TTC549 (cell line): ENCODE results near the gene DEFB113.

Experiments used
- FAIRE-seq: peaks from 2 replicates; lab custom pipeline; 2012; peaks lifted over from hg19 to GRCh38; lab: Jason Lieb, UNC

The DEFB113 gene

DNA sequence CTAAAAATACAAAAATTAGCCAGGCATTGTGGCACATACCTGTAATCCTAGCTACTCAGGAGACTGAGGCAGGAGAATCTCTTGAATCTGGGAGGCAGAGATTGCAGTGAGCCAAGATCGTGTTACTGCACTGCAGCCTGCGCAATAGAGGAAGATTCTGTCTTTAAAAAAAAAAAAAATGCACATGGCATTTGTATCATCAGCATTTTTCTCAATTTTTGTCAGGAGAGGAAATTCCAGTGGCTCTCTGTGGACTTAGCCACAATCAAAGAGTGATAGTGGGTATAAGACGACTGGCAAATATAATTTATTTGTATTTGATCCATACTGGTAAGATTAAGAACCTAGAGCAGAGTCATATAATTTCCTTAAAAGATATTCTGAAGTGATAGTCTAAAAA, 34.0 kb downstream of the DEFB113 start:
- no peak for FAIRE-seq

DNA sequence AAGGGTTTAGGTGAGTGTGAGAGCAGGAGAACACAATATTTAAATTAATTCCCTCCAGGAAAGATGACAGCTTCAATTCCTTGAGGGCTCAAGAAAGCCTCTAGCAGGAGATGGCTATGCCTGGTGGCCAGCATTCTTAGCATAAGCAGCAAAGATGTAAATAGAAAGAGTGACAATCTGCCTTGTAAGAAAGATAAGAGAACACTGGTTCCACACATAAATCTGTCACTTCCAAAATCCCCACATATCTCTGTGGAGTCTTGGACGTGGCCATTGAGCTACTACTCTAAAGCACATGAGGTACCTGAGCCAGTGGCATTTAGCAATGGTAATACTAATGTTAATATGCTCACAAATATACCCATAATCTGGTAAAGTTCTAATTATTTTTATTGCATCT, 34.7 kb downstream of the DEFB113 start:
- FAIRE-seq: no peak

DNA sequence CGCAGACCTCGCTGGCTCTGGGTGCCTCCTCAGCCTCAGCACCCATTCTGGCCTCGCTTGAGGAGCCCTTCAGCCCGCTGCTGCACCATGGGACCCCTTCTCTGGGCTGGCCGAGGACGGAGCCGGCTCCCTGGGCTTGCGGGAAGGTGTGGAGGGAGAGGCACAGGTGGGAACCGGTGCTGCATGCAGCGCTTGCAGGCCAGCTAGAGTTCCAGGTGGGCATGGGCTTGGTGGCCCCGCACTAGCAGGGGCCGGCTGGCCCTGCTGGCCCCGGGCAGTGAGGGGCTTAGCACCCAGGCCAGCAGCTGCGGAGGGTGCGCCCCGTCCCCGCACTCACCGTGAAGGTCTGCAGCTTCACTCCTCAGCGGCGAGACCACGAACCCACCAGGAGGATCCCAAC, 35.9 kb downstream of the DEFB113 start:
- FAIRE-seq: no peak

DNA sequence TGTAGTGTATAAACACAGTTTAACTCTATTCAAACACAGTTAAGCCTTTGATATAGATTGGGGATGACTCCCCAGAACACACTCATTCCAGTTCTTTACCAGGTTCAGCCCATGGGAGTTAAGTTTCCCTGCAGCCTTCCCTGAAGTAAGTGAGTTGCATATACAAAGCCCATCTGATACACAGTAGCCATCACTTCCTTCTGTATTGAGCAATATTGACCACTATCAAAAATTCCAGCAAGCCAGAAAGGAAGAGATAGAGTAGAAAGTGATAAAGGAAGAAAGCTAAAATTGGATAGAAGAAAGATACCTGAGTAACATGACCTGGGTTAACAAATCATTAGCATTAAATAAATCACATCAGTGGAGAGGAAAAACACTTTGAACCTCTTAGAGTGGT, 40.1 kb downstream of the DEFB113 start:
- no peak for FAIRE-seq

DNA sequence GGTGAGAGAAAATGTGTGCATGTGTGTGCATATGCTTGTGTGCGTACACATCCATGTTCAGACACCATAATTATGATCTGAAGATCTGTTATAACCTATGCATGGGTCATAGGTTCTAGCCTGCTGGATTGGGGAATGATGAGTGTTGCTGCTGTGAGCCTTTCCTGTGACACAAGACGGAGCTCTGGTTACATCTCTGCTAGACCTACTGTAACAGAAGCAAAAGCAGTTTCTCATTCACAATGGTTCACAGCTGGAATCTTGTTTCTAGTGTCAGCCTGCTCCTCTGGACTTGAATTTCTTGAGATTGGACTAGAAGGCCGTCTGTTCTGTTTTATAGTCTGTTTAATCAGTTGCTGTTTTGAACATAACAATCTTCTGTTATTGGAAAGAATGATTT, 45.6 kb downstream of the DEFB113 start:
- no peak for FAIRE-seq

DNA sequence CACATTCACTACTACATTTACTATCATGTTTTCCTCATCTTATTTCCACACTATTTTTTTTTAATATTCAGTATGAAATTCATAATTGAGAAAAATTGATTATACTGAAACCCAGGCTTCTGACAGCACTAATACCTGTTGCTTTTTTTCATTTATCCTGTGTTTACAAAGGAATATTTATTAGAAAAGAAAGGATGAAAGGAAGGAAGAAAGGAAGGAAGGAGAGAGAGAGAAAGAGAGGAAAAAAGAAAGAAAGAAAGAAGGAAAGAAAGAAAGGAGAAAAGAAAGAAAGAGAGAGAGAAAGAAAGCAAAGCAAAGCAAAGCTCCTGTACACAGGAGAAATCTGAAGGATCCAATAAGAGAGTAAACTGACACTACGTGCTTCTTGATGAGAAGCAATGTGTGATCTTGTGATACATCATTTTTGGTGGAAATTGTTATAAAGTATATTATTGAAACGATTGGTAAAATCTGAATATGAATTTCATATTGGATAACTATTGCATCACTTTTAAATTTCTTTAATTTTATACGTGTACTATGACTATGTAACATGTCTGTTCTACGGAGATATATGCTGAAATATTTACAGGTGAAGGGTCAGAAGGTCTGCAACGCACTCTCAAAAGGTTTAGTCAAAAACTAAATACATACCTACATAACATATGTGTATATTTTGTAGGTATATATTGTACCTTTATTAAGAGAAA, 49.3 kb downstream of the DEFB113 start:
- no peak for FAIRE-seq

DNA sequence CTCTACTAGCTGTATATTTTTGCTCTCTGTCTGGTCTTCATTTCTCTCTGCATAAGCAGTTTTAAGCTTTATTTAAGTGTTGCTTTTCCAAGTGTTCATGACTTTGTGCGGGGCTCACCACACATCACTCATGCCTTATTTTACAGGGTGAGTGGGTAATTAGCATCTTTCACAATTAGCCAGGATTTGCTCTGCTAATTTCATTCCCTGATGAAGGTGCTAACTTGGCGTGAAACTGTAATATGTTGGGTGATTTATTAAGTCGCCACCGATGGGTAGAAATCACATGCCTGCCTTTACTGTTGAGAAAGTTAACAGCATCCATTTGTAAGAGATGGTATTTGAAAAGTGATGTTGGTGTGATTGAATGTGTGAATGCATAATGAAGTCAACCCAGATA, 50.2 kb downstream of the DEFB113 start:
- FAIRE-seq: no peak

DNA sequence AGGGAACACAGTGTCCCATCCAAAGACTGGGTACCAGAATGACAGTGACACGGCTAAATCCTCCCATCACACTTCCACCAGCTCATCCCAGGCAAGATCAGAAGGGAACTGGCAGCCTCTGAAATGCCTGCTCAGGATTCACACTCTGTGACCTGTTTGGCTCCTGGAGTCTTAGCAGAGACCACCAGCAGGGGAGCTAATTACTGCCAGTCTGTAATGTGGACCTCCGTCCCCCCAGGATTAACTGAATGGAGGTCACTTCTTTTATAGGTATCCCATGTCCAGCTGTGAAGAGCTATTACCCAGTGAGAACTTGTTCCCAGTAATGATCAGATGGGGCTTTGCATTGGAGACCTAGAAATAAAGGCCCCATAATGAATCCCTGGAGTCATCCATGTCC, 50.6 kb downstream of the DEFB113 start:
- FAIRE-seq: no peak
